NCI-H2081 (cell line): ENCODE data around the gene ZNF324.
"Not testable (repeated sequence)": the region's sequence is repeated elsewhere in the genome, so short reads cannot be mapped to it uniquely, and the experiment has no call there.

Source experiments
- DNase-seq, 2 experiments: peaks; one replicate each; lab custom pipeline; 2025; lab: John Stamatoyannopoulos, UW

The ZNF324 gene

DNA sequence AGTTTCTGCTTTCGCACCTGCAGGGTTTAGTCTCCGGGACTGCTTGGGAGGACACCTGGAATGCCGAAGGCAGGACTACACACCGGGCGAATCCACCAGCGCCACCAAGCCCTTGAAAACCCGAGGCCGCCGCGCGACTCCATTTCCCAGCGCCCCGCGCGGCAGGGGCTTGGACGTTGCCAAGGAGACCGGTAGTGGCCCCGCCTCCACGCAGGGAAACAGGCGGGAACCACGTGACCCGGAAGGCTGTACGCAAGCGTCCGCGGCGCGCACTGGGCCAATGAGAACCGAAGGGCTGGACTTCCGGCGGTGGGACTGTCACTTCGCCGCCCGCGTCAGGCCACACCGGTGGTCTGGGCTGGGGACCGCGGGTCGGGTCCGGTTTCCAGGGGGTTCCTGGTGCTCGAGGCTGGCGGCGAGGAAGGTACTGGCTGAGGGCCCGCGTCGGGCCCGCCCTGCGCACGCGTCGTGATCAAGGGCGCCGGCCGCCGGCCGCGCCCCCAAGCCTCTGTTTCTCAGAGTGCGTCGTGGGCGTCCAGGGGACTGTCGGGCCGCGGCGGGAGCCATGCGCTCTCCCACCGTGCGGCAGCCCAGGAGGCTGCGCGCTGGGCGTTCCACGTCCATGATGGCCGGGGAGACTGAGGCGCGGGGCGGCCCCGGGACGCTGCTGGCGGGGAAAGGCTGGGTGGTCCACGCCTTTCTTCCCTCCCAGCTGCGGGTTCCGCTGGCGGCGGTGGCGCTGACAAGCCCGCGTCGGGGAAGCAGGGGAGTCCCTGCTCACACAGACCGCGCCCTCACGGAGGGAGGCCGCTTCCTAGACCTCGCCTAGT, at the start of gene ZNF324:
Gene ZNF324 (plus strand): TSS at position 321 of the 830 bp plus-strand sequence. CDS start 2,106 bp downstream, outside the sequence.
- peak; percentile 96 to 97 for DNase-seq

DNA sequence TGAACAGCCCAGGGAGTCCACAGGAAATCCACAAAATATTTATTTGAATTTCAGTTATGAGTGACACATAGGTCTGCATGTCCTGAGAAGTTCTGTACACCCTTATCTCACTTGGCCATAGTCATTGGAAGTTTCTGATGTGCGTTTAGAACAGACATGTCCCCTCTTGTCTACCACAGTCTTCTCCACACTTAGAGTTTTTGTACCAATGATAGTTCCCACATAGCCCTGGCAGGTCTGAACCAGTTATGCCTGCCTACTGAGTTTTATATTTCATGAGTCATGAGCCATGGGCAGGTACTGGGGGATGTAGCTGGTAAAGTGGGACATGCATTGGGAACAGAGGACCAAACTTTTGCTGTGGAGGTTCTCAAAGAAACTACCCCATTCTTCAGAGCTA, 38.3 kb upstream of the ZNF324 start:
- no peak for DNase-seq

GRCh38 chr19:58429745-58430144, 37.1 kb upstream of the ZNF324 start:
- DNase-seq: no peak

GRCh38 chr19:58434217-58434616, 32.7 kb upstream of the ZNF324 start:
- DNase-seq: no peak

DNA sequence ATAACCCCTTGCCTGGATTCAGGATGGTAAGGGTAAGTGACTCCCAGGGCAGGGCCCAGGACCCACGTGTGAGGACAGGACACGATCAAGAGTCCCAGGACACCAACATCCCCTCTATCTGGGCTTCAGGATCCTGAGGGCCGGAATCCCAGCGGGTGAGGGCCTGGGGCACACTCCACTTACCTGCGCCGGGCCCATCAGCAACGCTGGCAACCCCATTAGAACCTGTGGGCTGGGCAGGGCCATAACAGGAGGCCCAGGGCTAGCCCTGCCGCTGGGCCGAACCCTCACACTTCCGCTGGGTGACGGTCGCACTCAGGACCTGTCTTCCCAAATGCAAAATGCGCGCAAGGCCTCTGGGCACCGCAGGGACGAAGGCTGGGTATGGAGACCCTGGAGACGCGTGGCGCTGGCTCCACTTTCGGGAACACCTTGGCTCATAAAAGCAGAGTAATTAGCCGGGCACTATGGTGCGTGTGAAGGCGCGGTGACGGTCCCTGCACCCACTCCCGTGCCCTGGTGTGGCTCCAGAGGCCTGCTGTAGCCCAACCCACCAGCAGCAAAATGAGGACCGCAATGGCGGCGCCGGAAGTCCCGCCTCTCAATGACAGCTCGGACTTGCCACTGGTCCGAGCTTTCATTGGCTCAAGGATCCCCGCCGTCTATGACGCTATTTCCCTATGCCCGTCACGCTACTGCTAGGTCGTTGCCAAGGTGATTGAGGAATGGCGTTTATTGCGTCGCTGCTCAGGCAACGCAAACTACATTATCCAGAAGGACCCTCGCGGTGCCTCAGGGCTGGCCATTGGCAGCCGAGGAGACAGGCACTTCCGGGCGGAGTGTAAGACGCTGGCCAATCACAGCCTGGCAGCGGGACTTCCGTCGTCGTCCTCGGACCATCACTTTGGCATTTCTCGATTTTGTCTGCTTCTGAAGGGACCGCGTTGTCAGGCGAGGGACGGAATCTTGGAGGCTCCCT, 27.0 kb upstream of the ZNF324 start, which contains the start of gene ZNF132:
Gene ZNF132 (minus strand): TSS at position 578 of the 979 bp plus-strand sequence. CDS start 332 bp downstream, at position 246.
- peak; percentile 98 to 99 for DNase-seq

DNA sequence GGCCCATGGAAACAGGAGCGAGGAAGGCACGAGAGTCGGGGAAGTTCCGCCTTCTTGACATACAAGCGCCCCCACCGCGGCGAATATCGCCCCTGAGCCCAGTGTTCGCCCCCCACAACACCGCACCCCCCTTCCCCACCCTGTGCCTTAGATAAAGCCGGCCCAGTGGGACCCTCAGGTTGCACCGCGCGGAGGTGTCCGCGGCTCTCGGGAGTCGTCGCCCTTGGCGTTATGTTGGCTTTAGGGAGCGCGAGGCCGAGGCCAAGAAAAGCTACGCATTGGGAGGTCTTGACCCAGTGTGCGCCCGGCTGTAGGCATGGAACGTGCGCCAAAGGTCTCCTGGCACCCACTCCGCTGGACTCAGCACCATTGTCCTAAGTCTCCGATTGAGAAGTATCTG, 26.3 kb upstream of the ZNF324 start:
- DNase-seq: no peak

DNA sequence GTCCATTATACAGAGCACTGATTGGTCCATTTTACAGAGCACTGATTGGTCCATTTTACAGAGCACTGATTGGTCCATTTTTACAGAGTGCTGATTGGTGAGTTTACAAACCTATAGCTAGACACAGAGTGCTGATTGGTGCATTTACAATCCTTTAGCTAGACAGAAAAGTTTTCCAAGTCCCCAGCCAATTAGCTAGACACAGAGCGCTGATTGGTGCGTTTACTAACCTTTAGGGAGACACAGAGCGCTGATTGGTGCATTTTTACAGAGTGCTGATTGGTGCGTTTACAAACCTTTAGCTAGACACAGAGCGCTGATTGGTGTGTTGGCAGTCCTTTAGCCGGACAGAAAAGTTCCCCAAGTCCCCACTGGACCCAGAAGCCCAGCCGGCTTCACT, 23.9 kb upstream of the ZNF324 start:
- not testable (repeated sequence) for DNase-seq

DNA sequence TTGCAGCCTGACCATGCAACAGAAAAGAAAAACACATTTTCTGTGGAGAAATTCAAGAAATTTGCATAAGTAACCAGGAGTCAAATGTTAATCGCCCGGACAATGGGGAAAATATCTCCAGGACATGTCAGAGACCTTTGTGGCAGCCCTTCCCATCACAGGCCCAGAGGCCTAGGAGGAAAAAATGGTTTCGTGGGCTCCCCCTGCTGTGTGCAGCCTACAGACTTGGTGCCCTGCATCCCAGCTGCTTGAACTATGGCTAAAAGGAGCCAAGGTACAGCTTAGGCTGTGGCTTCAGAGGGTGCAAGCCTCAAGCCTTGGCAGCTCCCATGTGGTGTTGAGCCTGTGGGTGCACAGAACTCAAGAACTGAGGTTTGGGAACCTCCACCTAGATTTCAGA, 18.0 kb upstream of the ZNF324 start:
- DNase-seq: not testable (repeated sequence)

GRCh38 chr19:58449980-58450379, 16.9 kb upstream of the ZNF324 start:
- not testable (repeated sequence) for DNase-seq

DNA sequence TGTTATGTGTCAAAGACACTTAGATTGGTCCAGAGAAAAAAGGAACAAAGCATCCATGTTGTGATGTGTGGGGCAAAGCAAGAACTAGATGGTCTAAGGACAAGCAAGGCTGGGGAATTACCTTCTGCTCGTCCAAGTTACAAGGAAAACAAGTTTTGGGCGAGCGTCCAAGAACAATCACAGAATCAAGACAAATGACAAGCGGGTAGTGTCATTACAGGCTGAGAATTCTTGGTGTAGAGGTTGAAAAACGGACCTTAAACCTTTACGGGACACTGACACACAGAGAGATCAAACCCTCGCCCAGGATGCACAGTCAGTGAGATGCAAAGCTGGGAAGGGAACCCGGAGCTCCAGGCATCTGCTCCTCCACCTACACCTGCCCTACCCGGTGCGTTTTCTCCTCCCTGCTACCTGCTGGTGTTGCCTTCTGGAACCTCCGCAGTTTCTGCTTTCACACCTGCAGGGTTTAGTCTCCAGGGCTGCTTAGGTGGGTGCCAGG, 16.0 kb upstream of the ZNF324 start:
- peak; percentile 52 to 72 for DNase-seq

- peak; percentile 98 for DNase-seq
Observed at GRCh38 chr19:58451358-58452101, 15.3 kb upstream of the ZNF324 start, which contains the start of gene ZNF324B. Gene ZNF324B (plus strand): TSS chr19:58451622. CDS start chr19:58453702, 2,080 bp downstream.

DNA sequence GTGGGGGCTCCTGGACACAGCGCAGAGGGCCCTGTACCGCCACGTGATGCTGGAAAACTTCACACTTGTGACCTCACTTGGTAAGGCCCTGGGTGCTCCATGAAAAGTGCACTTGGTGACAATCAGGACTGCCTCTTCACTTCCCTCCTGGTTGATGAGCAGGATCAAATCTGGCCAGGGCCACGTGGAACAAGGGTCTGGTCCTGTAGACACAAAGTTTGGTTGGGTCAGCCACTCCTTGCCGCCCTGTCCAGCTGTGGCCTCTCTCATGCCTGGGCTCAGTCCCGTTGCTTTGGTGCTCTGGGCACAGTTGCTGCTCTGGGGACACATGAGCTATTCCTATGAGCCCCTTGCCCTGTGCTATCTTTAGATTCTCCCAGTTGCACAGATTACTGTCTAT, 13.1 kb upstream of the ZNF324 start:
- DNase-seq: no peak

- no peak for DNase-seq
Observed at GRCh38 chr19:58455306-58455705, 11.6 kb upstream of the ZNF324 start.

DNA sequence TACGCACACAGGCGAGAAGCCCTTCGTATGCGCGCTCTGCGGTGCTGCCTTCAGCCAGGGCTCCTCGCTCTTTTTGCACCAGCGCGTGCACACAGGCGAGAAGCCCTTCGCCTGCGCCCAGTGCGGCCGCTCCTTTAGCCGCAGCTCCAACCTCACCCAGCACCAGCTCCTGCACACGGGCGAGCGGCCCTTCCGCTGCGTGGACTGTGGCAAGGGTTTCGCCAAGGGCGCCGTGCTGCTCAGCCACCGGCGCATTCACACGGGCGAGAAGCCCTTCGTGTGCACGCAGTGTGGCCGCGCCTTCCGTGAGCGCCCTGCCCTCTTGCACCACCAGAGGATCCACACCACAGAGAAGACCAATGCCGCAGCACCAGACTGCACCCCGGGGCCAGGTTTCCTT, 10.8 kb upstream of the ZNF324 start:
- DNase-seq: no peak

DNA sequence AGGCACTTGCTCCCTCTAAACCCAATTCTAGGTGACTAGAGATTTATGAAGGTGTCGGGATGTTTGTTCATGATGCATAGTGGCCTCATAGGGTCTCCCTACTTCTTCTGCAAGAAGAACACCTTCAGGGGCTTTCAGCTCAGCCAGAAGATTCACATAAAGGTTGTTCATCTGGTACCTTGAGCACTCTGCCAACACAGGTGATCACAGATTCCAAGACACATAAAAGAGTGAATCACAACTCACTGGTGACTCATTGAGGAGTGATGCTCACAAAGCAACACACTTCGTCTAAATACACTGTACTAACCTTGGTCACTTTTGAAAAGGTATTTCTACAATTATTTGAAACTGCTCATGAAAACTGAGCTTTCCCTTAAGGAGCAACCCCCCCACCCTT, 6.8 kb upstream of the ZNF324 start:
- DNase-seq: no peak

DNA sequence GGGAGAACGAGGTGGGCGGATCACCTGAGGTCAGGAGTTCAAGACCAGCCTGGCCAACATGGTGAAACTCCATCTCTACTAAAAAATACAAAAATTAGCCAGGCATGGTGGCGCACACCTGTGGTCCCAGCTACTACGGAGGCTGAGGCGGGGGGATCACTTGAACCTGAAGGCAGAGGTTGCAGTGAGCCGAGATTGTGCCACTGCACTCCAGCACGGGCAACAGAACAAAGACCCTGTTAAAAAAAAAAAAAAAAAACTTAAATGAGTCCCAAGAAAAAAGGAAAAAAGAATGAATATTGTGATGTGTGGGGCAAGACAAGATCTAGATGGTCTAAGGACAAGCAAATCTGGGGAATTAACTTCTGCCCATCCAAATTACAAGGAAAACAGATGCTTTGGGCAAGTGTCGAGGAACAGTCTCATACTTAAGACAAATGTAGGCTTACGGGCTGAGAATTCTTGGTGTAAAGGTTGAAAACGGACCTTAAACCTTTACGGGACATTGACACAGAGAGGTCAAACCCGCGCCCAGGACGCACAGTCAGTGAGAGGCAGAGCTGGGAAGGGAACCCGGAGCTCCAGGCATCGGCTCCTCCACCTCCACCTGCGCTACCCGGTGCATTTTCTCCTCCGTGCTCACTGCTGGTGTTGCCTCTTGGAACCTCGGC, 656 bp upstream of the ZNF324 start:
- no peak for DNase-seq

GRCh38 chr19:58468216-58468839, 1.4 kb downstream of the ZNF324 start:
- peak in 1 of 2 experiments; percentile 2 for DNase-seq

- no peak for DNase-seq
Observed at GRCh38 chr19:58469241-58470013, 2.5 kb downstream of the ZNF324 start.

GRCh38 chr19:58470837-58471543, 4.1 kb downstream of the ZNF324 start:
- not testable (repeated sequence) for DNase-seq
